ENCODE measurements around the gene NCAPG2. TPM values are rescaled to one million over a fixed set of nuclear protein-coding genes. Genes with fewer than 3 reads are reported as not detected.

The NCAPG2 gene
- total and polyA plus RNA-seq, 5 donors: 2.3 to 8.5 (median 5.8) TPM

DNA sequence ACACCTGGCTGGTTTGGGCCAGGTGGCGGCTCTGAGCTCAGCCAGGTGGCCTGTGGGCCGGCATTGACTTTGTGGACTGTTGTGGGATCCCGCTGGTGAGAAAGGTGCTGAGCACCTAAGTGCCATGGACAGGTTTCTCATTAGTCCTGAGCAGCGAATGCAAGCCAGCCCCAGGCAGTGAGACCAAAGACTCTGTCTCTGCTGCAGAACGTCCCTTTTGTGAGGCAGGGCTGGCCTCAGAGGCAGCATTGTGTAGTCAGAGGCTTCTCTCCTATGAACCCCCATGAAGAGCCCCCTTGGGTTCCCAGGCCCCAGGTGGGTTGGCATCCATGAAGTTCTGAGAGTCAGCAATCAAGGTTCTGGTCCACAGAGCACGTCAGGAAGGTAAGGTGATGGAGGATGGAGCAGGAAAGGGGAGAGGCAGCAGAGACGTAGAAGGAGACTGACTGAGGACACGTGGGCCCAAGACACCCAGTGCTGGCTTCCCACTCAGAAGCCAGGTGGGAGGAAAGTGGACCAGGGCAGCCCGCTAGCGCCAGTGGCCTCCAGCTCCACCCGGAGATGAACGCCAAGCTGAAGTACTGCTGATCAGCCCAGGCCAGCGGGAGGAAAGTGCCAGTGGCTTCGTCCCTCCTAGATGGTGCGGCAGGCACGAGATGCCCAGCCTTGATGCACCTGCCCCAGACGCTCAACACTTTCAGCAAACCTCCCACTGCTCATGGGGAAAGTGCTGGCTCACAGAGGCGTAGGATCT is 97.8 kb downstream of the NCAPG2 start:
- H3K4me3 ChIP-seq (ENCODE audit: low read length): no peak overlapping the region
- no peak for DNase-seq
- WGBS: 95% methylated on average over 18 of the region's 18 CpGs
- H3K4me1 ChIP-seq (ENCODE audit: control insufficient read depth, insufficient read depth, low read length): no peaks in the 10 kb centered on the region
- H3K27ac ChIP-seq (ENCODE audit: low read length): no peak overlapping the region
- intact Hi-C loops (cut with DNase I): no loop called here
- H3K9me3 ChIP-seq (ENCODE audit: control insufficient read depth, low read length): no peaks in the 10 kb centered on the region
- ATAC-seq: no peak
- H3K27me3 ChIP-seq (ENCODE audit: control insufficient read depth, insufficient read depth): no peaks in the 10 kb centered on the region

DNA sequence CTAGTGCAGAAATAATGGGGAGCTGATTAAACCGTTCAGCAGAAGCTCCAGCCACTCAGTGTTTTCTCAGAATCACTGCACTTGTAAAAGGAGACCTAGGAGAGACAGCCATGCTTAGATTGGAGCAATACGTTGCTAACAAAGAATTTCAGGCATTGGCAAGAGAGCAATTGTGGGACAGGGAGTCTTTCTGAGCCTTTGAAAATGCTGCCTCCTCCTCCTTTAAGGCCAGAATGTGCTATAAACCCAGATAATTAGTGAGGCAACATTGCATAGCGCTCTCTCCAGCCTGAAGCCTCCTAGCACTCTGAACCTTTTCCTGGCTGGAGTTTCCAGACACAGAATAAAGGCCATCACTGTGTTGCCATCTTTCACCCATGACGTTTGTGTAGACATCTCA is 98.5 kb downstream of the NCAPG2 start:
- H3K27ac ChIP-seq (ENCODE audit: low read length): no peak overlapping the region
- ATAC-seq: no peak
- no peaks in the 10 kb centered on the region for H3K27me3 ChIP-seq (ENCODE audit: control insufficient read depth, insufficient read depth)
- no peak overlapping the region for H3K4me3 ChIP-seq (ENCODE audit: low read length)
- intact Hi-C loops (cut with DNase I): no loop called here
- H3K4me1 ChIP-seq (ENCODE audit: control insufficient read depth, insufficient read depth, low read length): no peaks in the 10 kb centered on the region
- H3K9me3 ChIP-seq (ENCODE audit: control insufficient read depth, low read length): no peaks in the 10 kb centered on the region
- DNase-seq: no peak
- WGBS: 74% methylated on average over 4 of the region's 4 CpGs

DNA sequence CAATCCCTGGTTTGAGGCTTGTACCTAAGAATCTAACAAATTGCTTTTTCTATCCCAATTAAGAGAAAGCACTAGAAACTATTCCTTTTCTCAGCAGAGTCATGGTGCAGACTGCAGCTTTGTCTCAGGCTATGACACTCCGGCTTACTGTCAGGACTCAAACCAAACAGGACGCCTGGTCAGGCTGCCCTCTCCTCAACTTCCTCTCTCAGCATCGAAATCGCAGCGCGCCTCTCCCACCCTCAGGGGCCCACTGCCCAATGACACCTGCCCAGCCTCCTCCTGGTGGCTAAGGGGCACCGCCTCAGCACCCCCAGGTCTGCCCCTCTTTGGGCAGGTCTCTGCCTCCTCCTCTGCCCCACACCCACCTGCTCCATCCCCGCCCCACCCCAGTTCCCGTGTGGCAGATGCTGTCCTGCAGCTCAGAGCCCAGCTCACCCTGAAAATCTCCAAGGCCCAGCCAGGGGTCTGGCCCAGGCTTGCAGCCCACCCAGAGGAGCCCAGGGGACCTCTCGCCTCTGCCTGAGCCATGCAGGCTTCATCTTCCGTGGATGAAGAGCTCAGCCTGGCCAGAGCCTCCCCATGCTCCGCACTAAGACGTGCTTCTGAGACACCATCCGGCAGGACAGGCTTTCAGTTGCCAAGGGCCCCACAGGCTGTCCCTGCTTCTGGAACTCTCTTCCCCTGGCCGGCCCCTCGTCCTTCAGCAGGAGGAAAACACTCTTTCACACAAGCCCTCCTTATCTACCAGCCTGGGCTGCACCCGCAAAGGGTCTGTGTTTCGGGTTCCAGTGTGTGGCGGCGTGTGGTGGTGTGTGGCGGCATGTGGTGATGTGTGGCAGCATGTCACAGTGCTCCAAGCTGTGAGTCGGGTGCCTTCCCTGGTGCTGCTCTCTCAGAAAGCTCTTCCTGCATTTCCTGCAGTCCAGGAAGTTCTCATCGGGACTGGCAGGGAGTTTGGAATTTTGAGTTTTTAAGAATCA is 100.5 kb downstream of the NCAPG2 start:
- no peak for DNase-seq
- no peaks in the 10 kb centered on the region for H3K9me3 ChIP-seq (ENCODE audit: control insufficient read depth, low read length)
- H3K27ac ChIP-seq (ENCODE audit: low read length): no peak overlapping the region
- H3K4me1 ChIP-seq (ENCODE audit: control insufficient read depth, insufficient read depth, low read length): no peaks in the 10 kb centered on the region
- WGBS: 90% methylated on average over 23 of the region's 23 CpGs
- no peaks in the 10 kb centered on the region for H3K27me3 ChIP-seq (ENCODE audit: control insufficient read depth, insufficient read depth)
- intact Hi-C loops (cut with DNase I): no loop called here
- ATAC-seq: no peak
- no peak overlapping the region for H3K4me3 ChIP-seq (ENCODE audit: low read length)

DNA sequence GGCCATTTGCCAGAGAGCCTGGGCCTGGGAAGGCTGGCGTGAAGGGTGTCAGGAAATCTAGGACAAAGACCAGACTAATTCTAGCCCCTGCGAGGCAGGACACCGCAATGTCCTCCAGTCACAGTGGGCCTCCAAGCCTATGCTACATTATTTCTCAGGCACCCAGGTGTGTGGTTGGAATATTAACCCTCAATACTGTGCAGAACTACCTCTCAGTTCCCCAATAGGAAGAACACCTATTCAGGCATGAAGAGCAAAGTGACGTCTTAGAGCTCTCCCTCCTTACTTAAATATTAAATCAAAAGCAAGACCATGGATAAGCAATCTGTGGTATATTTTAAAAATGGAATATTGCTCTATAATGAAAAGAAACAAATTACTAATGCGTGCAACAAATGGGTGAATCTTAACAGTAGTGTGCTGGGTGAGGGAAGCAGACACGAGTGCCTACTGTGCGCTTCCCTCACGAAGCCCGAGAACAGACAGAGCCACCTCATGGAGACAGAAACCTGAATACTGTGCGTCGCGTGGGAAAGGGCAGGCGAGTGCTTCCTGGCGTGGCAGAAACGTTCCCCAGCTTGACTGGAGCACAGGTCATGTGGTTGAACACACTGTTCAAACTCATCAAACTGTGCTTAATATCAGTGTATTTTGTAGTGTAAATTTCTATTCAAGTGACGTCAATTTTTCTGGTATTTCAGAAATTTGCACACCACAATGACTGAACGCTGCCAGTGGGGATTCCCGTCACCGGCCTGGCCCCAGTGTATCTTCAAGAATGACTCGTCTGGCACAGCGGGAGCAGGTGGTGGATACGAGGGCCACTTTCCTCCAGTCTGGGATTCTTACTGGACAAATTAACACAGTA is 101.5 kb downstream of the NCAPG2 start:
- Histone ChIP-seq H3K27ac (ENCODE audit: low read length) (no peak overlapping the region), H3K4me3 (ENCODE audit: low read length) (no peak overlapping the region), H3K4me1 (ENCODE audit: control insufficient read depth, insufficient read depth, low read length) (no peaks in the 10 kb centered on the region), H3K27me3 (ENCODE audit: control insufficient read depth, insufficient read depth) (no peaks in the 10 kb centered on the region), H3K9me3 (ENCODE audit: control insufficient read depth, low read length) (no peaks in the 10 kb centered on the region)
- intact Hi-C loops (cut with DNase I): no loop called here
- WGBS: 88% methylated on average over 22 of the region's 22 CpGs
- ATAC-seq (no peak), DNase-seq (no peak)

DNA sequence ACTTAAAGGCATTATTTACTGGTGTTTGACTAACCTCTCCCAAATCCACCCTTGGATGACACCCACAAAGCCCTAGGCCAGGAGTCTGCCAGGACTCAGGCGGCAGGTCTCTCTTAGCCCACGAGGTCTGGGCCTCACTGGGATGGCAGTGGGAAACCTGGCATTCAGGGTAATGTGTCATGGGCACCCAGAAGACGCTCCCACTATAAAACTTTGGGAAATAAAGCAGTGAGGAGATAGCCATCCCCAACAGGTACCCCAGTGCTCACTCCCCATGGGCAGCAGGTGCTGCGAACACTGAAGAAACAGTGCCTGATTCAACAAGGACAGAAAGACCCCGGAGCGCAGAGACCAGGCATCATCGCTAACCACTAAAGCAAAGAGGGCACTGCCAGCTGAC is 102.6 kb downstream of the NCAPG2 start:
- no peak for ATAC-seq
- intact Hi-C loops (cut with DNase I): no loop called here
- H3K27ac ChIP-seq (ENCODE audit: low read length): no peak overlapping the region
- no peaks in the 10 kb centered on the region for H3K4me1 ChIP-seq (ENCODE audit: control insufficient read depth, insufficient read depth, low read length)
- H3K4me3 ChIP-seq (ENCODE audit: low read length): no peak overlapping the region
- DNase-seq: no peak
- H3K9me3 ChIP-seq (ENCODE audit: control insufficient read depth, low read length): no peaks in the 10 kb centered on the region
- H3K27me3 ChIP-seq (ENCODE audit: control insufficient read depth, insufficient read depth): no peaks in the 10 kb centered on the region
- WGBS: 98% methylated on average over 7 of the region's 7 CpGs

DNA sequence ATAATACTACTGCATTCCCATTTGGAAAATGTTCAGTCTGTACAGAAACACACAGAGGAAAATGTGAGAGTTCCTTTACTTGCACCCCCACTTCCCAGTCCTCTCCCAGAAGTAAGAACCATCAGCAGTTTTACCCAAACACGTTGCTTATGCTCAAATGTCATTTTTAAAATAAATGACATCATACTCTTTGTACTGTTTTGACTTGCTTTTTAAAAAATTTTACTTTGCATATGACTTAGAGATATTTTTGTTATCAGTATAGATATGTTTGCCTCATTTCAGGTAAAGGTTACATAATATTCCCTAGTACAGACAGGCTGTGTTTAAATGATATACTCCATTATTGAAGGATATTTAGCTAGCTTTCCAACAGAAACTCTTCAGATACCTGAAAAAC is 103.5 kb downstream of the NCAPG2 start:
- 62% methylated on average over 1 of the region's 1 CpG for WGBS

DNA sequence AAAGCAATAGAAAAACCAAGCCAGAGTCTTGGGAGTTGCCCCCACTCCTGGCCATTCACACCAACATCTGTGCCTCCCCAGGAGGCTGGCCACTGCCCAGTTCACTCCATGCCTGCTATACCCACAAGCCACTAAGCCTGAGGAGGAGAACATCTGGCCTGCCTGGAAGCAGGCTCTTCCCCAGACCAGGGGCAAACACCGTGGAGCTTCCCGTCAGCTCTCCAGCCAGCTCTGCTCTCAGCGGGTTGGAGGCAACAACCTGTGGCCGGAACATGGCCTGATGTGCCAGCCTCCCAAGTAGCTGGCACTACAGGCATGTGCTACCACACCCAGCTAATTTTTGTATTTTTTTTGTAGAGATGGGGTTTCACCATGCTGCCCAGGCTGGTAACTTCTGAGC is 107.9 kb downstream of the NCAPG2 start:
- 92% methylated on average over 4 of the region's 4 CpGs for WGBS

More for the DNA sequence above, 103.5 kb downstream of the NCAPG2 start:
- no peak overlapping the region for H3K27ac ChIP-seq (ENCODE audit: low read length)
- intact Hi-C loops (cut with DNase I): no loop called here
- no peak for DNase-seq
- H3K4me3 ChIP-seq (ENCODE audit: low read length): no peak overlapping the region
- no peaks in the 10 kb centered on the region for H3K9me3 ChIP-seq (ENCODE audit: control insufficient read depth, low read length)
- H3K4me1 ChIP-seq (ENCODE audit: control insufficient read depth, insufficient read depth, low read length): no peaks in the 10 kb centered on the region
- ATAC-seq: no peak
- H3K27me3 ChIP-seq (ENCODE audit: control insufficient read depth, insufficient read depth): no peaks in the 10 kb centered on the region

DNA sequence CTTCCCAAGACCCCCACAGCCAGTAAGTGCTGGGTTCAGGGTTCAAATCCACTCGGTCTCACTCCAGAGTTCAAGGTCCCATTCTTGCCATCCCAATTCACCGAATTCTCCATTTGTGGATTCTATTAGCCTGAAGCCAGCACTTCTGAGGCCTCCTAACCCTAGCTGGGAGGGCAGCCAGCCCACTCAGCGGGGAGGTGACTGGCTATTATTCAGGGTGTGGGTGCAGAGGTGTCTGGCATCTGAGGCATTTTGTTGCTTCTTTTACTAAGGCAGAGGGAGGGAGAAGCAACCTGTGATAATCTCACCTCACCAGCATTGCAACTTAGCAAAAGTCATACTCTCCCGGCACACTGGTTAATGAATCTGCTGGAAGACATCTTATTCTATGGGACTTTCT is 108.3 kb downstream of the NCAPG2 start:
- Histone ChIP-seq H3K9me3 (ENCODE audit: control insufficient read depth, low read length) (peaks cover 3% of the 10 kb centered on the region), H3K4me1 (ENCODE audit: control insufficient read depth, insufficient read depth, low read length) (no peaks in the 10 kb centered on the region), H3K27ac (ENCODE audit: low read length) (no peak overlapping the region), H3K27me3 (ENCODE audit: control insufficient read depth, insufficient read depth) (no peaks in the 10 kb centered on the region), H3K4me3 (ENCODE audit: low read length) (no peak overlapping the region)
- intact Hi-C loops (cut with DNase I): no loop called here
- ATAC-seq: no peak
- 95% methylated on average over 4 of the region's 4 CpGs for WGBS
- no peak for DNase-seq

More for the DNA sequence above, 107.9 kb downstream of the NCAPG2 start:
- ATAC-seq: no peak
- H3K27ac ChIP-seq (ENCODE audit: low read length): no peak overlapping the region
- H3K4me3 ChIP-seq (ENCODE audit: low read length): no peak overlapping the region
- intact Hi-C loops (cut with DNase I): no loop called here
- DNase-seq: no peak
- no peaks in the 10 kb centered on the region for H3K4me1 ChIP-seq (ENCODE audit: control insufficient read depth, insufficient read depth, low read length)
- no peaks in the 10 kb centered on the region for H3K27me3 ChIP-seq (ENCODE audit: control insufficient read depth, insufficient read depth)
- H3K9me3 ChIP-seq (ENCODE audit: control insufficient read depth, low read length): peaks cover 3% of the 10 kb centered on the region

DNA sequence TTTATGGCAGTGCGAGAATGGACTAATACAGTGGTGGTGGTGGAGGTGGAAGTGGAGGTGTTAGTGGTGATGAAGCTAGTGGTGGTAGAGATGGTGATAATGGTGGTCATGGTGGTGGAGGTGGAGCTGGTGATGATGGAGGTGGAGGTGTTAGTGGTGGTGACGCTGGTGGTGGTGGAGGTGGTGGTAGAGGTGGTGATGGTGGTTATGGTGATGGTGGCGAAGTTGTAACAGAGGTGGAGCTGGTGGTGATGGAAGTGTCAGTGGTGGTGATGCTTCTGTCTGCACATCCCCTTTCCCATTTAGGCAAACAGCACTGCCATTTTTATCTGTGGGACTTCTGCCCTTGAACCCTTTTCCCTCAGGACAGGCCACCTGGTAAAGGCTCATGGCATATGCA is 109.5 kb downstream of the NCAPG2 start:
- H3K27ac ChIP-seq (ENCODE audit: low read length): no peak overlapping the region
- H3K4me1 ChIP-seq (ENCODE audit: control insufficient read depth, insufficient read depth, low read length): no peaks in the 10 kb centered on the region
- WGBS: 74% methylated on average over 3 of the region's 3 CpGs
- intact Hi-C loops (cut with DNase I): no loop called here
- DNase-seq: no peak
- ATAC-seq: peak; percentile 62 to 91
- peaks cover 3% of the 10 kb centered on the region for H3K9me3 ChIP-seq (ENCODE audit: control insufficient read depth, low read length)
- H3K4me3 ChIP-seq (ENCODE audit: low read length): no peak overlapping the region
- no peaks in the 10 kb centered on the region for H3K27me3 ChIP-seq (ENCODE audit: control insufficient read depth, insufficient read depth)

DNA sequence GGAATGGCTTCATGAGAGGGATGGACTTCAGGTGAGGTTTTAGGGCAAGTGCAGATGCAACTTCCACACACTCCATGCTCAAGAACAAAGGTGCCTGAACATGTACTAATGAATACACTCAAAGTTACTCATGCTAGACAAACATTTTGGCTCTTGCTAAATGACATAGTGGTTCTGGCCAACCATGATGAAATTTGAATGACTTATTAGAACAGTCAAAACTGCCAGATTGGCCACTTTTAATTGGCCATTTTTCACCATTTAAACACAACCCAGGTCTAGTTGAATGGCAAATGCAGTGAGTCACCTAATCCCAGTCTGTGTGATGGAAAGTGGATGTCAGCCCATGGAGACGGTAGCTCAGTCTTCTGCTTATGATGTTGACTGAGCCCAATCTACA is 112.1 kb downstream of the NCAPG2 start:
- no peak for DNase-seq
- intact Hi-C loops (cut with DNase I): no loop called here
- no peak overlapping the region for H3K4me3 ChIP-seq (ENCODE audit: low read length)
- no peak for ATAC-seq
- H3K4me1 ChIP-seq (ENCODE audit: control insufficient read depth, insufficient read depth, low read length): no peaks in the 10 kb centered on the region
- WGBS: 98% methylated on average over 1 of the region's 1 CpG
- peaks cover 3% of the 10 kb centered on the region for H3K9me3 ChIP-seq (ENCODE audit: control insufficient read depth, low read length)
- H3K27ac ChIP-seq (ENCODE audit: low read length): no peak overlapping the region
- no peaks in the 10 kb centered on the region for H3K27me3 ChIP-seq (ENCODE audit: control insufficient read depth, insufficient read depth)

Measured in right cardiac atrium (tissue), 5 donors.